ENCODE results near the gene ERVFRD-1.

Gene ERVFRD-1

DNA sequence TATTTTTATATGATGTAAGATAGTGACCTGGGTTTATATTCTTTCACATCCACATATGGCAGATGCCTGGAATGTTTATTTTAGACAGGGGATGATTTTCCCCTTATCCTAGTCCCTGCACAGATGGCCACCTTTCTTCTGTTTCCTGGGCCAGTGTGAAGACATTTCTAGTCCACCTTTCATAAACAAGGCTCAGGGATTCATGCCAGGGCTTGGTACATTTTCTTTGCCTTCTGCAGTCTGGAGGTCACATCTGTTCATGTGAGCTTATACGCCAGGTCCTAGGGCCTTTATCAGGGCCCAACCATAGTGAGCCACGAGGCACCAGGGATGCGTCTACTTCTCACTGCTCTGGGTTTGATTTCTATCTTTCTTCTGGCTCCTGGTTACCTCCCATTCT is 38.0 kb upstream of the ERVFRD-1 start:
- TF ChIP-seq CTCF (conservative IDR thresholded peaks at IDR 0.05): no peak
- TF ChIP-seq ZFX (IDR thresholded peaks at IDR 0.05): no peak

DNA sequence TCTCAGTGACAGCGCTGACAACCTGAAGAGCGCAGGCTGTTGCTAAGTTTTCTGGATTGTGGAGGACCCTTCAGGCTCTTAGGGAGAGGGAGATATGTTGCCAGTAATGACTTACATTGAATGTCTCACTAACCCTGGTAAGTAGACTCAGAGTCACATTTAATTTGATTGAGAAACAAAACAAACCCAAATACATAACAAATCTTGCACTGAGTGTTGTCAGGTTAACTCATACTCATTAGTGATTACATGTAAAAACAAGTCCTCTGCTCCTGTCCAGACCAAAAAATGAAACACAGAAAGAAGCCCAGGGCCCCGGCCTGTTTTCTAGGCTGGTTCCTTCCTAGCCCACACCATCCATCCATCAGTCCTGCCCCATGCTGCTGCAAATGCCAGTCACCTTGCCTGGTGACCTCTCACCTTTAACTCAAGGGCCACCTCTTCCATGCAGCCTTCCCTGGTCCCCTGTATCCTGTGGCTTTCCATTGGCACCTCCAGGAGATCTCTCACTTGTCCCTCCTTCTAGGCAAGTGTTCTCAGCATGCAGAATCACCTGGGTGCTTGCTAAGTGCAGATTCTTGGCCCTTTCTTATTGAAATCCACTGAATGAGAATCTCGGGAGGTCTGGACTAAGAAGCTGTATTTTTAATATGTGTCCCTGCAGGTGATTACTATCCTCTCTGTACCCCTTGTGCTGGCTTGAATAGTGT is 34.7 kb upstream of the ERVFRD-1 start:
- H3K27ac ChIP-seq: no peak overlapping the region
- no peak for TF ChIP-seq ZFX (IDR thresholded peaks at IDR 0.05)
- TF ChIP-seq CTCF (conservative IDR thresholded peaks at IDR 0.05): no peak

More for the DNA sequence above, 38.0 kb upstream of the ERVFRD-1 start:
- H3K27ac ChIP-seq: no peak overlapping the region

- TF ChIP-seq CTCF (conservative IDR thresholded peaks at IDR 0.05): peak; percentile 95
- TF ChIP-seq ZFX (IDR thresholded peaks at IDR 0.05): no peak
- no peak overlapping the region for H3K27ac ChIP-seq
Measured at GRCh38 chr6:11144393-11144851, 32.9 kb upstream of the ERVFRD-1 start.

GRCh38 chr6:11143394-11144371 is 32.2 kb upstream of the ERVFRD-1 start:
- TF ChIP-seq ZFX (IDR thresholded peaks at IDR 0.05): no peak
- no peak for TF ChIP-seq CTCF (conservative IDR thresholded peaks at IDR 0.05)
- no peak overlapping the region for H3K27ac ChIP-seq

DNA sequence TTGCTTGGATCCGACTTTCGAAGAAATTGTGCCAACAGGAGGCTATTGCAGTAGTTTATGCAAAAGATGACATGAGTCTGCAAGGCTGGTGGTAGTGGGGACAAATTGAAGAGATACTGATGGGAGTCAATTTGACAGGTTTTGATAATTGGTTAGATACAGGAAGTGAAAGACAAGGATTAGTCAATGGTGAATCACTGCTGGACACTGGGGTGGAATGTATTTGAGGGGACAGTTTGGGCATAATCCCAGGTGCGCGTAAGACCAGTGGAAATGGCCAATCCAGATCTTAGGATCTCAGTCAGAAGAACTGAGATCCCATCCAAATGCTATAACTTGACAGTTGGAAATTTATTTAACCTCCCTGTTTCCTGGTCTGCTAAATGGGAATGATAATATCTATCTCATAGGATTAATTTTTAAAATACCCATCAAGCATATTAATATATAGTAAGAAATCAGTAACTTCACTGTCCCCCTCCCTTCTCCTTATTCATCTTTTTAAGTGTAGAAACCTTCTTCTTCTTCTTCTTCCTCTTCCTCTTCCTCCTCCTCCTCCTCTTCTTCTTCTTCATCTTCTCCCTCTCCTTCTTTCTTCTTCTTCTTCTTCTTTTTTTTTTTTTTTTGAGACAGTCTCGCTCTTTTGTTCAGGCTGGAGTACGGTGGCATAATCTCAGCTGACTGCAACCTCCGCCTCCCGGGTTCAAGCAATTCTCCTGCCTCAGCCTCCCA is 30.9 kb upstream of the ERVFRD-1 start:
- H3K27ac ChIP-seq: no peak overlapping the region
- no peak for TF ChIP-seq CTCF (conservative IDR thresholded peaks at IDR 0.05)
- TF ChIP-seq ZFX (IDR thresholded peaks at IDR 0.05): no peak

- TF ChIP-seq ZFX (IDR thresholded peaks at IDR 0.05): no peak
- TF ChIP-seq CTCF (conservative IDR thresholded peaks at IDR 0.05): no peak
- no peak overlapping the region for H3K27ac ChIP-seq
Measured at GRCh38 chr6:11141295-11141694, 29.8 kb upstream of the ERVFRD-1 start.

Measured in C4-2B (cell line).